ENCODE data around the gene CAPZA3.
"Not testable (repeated sequence)": the region's sequence is repeated elsewhere in the genome, so short reads cannot be mapped to it uniquely, and the experiment has no call there.

CAPZA3 gene

DNA sequence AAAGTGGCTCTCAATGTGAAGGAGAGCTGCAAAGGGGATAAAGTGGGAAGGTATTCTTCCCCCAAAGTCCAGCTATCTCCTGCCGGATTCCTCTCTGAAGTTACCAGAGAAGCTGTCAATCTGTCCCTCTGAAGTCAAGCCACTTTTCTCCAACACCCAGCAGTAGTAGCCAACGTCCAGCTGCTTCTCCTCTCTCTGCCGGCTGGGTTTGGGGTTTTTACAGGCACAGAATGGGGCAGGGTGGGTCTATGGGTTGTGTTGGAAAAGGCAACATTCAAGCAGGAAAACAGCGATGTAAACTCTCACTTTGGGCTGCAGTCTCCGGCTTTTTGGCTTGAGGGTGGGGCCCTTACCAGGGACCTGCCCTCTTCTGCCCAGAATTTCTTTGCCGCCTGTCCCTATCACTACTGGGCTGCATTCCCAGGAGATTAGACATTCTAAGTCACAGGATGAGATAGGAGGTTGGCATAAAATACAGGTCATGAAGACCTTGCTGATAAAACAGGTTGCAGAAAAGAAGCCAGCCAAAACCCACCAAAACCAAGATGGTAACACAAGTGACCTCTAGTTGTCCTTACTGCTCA lies 16.3 kb downstream of the CAPZA3 start:
- DNase-seq (ENCODE audit: low read depth) = no peak

DNA sequence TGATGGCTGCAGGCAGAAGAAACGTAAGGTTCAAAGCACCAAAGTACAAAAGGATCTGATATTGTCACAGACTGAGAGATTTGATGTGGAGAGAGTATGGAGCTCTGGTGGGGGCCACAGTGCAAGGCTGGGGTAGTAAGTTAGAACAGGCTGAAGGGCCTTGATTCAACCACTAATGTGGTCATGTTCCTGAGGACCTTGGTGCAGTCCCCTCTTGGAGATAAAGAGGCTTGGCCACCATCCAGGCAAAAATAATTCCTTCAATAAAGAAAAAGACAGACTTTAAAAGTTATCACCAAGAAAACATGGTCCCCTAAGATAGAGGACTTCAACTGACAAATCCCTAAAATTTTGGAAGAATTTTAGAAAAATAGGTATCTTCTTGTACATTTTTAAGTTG lies 17.4 kb downstream of the CAPZA3 start:
- no peak for DNase-seq (ENCODE audit: low read depth)

GRCh38 chr12:18766479-18766878 lies 28.6 kb downstream of the CAPZA3 start:
- DNase-seq (ENCODE audit: low read depth) = not testable (repeated sequence)

DNA sequence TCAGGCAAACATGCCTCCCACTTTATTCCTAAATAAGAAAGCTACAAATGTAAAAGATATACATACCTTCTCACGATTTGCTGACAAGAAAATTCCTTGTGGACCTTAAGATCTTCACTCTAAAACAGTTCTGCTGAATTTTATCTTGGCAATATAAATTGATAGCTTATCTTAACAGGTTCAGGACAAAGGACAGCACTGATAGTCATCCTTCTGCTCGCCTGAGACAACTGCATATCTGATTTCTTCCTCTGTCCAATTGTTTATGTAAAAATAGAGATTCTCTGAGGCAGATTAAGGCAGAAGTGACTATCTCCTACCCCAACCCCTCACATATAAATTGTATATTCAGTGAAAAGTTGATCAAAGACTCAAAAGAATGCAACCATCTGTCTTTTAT lies 44.9 kb downstream of the CAPZA3 start:
- no peak for DNase-seq (ENCODE audit: low read depth)

DNA sequence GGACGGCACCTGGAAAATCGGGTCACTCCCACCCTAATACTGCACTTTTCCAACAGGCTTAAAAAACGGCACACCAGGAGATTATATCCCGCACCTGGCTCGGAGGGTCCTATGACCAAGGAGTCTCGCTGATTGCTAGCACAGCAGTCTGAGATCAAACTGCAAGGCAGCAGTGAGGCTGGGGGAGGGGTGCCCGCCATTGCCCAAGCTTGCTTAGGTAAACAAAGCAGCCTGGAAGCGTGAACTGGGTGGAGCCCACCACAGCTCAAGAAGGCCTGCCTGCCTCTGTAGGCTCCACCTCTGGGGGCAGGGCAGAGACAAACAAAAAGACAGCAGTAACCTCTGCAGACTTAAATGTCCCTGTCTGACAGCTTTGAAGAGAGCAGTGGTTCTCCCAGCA lies 47.5 kb downstream of the CAPZA3 start:
- not testable (repeated sequence) for DNase-seq (ENCODE audit: low read depth)

Measured in stimulated activated CD8-positive, alpha-beta memory T cell treated with anti-CD3 and anti-CD28 coated beads, Interleukin-12 subunit alpha, Interleukin-12 subunit beta, amount 100 ng/mL, for 1 hour (primary cell).